ENCODE data around the gene AUNIP. TPM values are rescaled to one million over a fixed set of nuclear protein-coding genes. Genes with fewer than 3 reads are reported as not detected.
A peak's percentile ranks its signal among the peaks of the same experiment; 100 is the strongest.

The AUNIP gene
- polyA plus RNA-seq, 3 donors = 0.19 to 0.44 (median 0.44) TPM

- DNase-seq = no peak
- H3K4me2 ChIP-seq (replicated peaks; ENCODE audit: extremely low read depth, low read length, poor library complexity, severe bottlenecking) = no peak overlapping the region
- no peaks in the 10 kb centered on the region for H3K9me3 ChIP-seq (replicated peaks in 1 of 2; ENCODE audit: control insufficient read depth in 1 of 2, insufficient read depth in 1 of 2, low read length in 2 of 2)
- no peak overlapping the region for H2AFZ ChIP-seq (ENCODE audit: insufficient read depth, low read depth, low read length, poor library complexity, severe bottlenecking)
- Mint-ChIP-seq H3K27ac (peak overlapping the region in 1 of 7 donors; percentile 23), H3K4me3 (no peak overlapping the region), H3K4me1 (no peaks in the 10 kb centered on the region), H3K36me3 (peaks cover 33 to 38% of the 10 kb centered on the region in 2 donors), H3K27me3 (ENCODE audit: low read depth in 3 of 3) (peaks cover 1 to 2% (median 2%) of the 10 kb centered on the region in 3 donors), H3K9me3 (peaks cover 0 to 4% (median 0%) of the 10 kb centered on the region in 7 donors)
- no peak overlapping the region for H3K4me3 ChIP-seq (replicated peaks in 1 of 3; ENCODE audit: low read depth in 2 of 3, low read length in 3 of 3)
- no peaks in the 10 kb centered on the region for H4K20me1 ChIP-seq (ENCODE audit: insufficient read depth, low read length)
- peaks cover 12 to 35% of the 10 kb centered on the region in 2 donors for H3K36me3 ChIP-seq (replicated peaks in 1 of 2; ENCODE audit: control insufficient read depth in 1 of 2, insufficient read depth in 2 of 2, low read length in 2 of 2)
- 92% methylated on average over 5 of the region's 11 CpGs for WGBS (ENCODE audit: insufficient coverage)
- intact Hi-C loops (cut with micrococcal nuclease) = no loop called here
- no peak for TF ChIP-seq CTCF (IDR thresholded peaks at IDR 0.05)
- no peaks in the 10 kb centered on the region for H3K79me2 ChIP-seq (ENCODE audit: insufficient read depth, low read length)
- H3K27ac ChIP-seq (ENCODE audit: low read depth in 1 of 2, low read length in 2 of 2) = no peak overlapping the region
- no peaks in the 10 kb centered on the region for H3K27me3 ChIP-seq (ENCODE audit: control insufficient read depth in 2 of 2, insufficient read depth in 2 of 2, low read length in 2 of 2)
- no peaks in the 10 kb centered on the region for H3K4me1 ChIP-seq (ENCODE audit: control insufficient read depth in 1 of 2, insufficient read depth in 2 of 2, low read length in 2 of 2)
- no peak overlapping the region for H3K9ac ChIP-seq (ENCODE audit: insufficient read depth, low read length, poor library complexity, severe bottlenecking)
These were observed 72.1 kb downstream of the AUNIP start for GRCh38 chr1:25786887-25787759.

DNA sequence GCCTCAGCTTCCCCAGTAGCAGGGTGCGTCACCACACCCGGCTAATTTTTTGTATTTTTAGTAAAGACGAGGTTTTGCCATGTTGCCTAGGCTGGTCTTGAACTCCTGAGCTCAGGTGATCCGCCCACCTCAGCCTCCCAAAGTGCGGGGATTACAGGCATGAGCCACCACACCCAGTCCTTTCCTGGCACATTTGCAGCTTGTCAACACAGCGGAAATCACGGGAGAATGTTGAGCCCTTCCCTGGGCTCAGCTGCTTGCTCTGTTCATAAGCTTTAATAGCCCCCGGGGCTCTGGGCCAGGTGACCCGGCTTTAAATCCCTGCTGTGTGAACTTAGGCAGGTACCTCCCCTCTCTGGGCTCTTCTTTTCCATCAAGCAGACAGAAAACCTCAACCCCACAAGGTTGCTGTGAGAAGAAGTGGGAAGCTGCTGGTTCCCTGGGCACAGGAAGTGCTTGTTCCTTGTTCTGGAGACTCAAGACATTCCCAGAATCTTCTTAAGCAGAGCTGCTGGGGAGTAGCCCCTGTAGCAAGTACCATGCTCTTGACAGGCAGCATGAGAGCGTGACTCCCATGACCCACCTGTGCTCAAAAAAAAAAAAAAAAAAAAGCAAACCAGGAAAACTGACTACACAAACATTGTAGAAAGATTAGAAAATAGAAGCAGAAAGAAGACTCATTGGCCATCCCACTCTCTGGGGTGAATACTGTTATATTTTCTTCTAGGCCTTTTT lies 73.8 kb downstream of the AUNIP start:
- Histone ChIP-seq H3K27me3 (ENCODE audit: control insufficient read depth in 2 of 2, insufficient read depth in 2 of 2, low read length in 2 of 2) (no peaks in the 10 kb centered on the region), H3K4me2 (replicated peaks; ENCODE audit: extremely low read depth, low read length, poor library complexity, severe bottlenecking) (no peak overlapping the region), H3K79me2 (ENCODE audit: insufficient read depth, low read length) (no peaks in the 10 kb centered on the region), H3K4me1 (ENCODE audit: control insufficient read depth in 1 of 2, insufficient read depth in 2 of 2, low read length in 2 of 2) (no peaks in the 10 kb centered on the region), H4K20me1 (ENCODE audit: insufficient read depth, low read length) (no peaks in the 10 kb centered on the region), H3K36me3 (replicated peaks in 1 of 2; ENCODE audit: control insufficient read depth in 1 of 2, insufficient read depth in 2 of 2, low read length in 2 of 2) (peaks cover 12 to 35% of the 10 kb centered on the region in 2 donors), H3K27ac (ENCODE audit: low read depth in 1 of 2, low read length in 2 of 2) (no peak overlapping the region), H2AFZ (ENCODE audit: insufficient read depth, low read depth, low read length, poor library complexity, severe bottlenecking) (no peak overlapping the region), H3K9ac (ENCODE audit: insufficient read depth, low read length, poor library complexity, severe bottlenecking) (no peak overlapping the region), H3K4me3 (replicated peaks in 1 of 3; ENCODE audit: low read depth in 2 of 3, low read length in 3 of 3) (no peak overlapping the region), H3K9me3 (replicated peaks in 1 of 2; ENCODE audit: control insufficient read depth in 1 of 2, insufficient read depth in 1 of 2, low read length in 2 of 2) (no peaks in the 10 kb centered on the region)
- Mint-ChIP-seq H3K4me3 (no peak overlapping the region), H3K27ac (no peak overlapping the region), H3K4me1 (no peaks in the 10 kb centered on the region), H3K36me3 (peaks cover 33 to 40% of the 10 kb centered on the region in 2 donors), H3K27me3 (ENCODE audit: low read depth in 3 of 3) (peaks cover 1 to 2% (median 2%) of the 10 kb centered on the region in 3 donors), H3K9me3 (peaks cover 0 to 4% (median 0%) of the 10 kb centered on the region in 7 donors)
- TF ChIP-seq CTCF (IDR thresholded peaks at IDR 0.05) = no peak
- no peak for DNase-seq
- intact Hi-C loops (cut with micrococcal nuclease) = no loop called here
- WGBS (ENCODE audit: insufficient coverage) = 95% methylated on average over 7 of the region's 10 CpGs
